GM21381 (cell line): Measurements from ENCODE around the gene PIK3R6.
A peak's percentile ranks its signal among the peaks of the same experiment; 100 is the strongest.

Source experiments
- ATAC-seq: cut with Tn5 transposase; IDR thresholded peaks from one replicate; pipeline ENCODE4 v1.9.1; 2021; ENCODE audit warnings: mild to moderate bottlenecking, moderate library complexity; ENCODE audit not compliant: unreplicated experiment

The PIK3R6 gene

GRCh38 chr17:8867361-8867981 lies at the start of gene PIK3R6:
PIK3R6 (minus strand) TSS chr17:8867674; CDS start chr17:8849794, 17,880 bp downstream.
- no peak for ATAC-seq

DNA sequence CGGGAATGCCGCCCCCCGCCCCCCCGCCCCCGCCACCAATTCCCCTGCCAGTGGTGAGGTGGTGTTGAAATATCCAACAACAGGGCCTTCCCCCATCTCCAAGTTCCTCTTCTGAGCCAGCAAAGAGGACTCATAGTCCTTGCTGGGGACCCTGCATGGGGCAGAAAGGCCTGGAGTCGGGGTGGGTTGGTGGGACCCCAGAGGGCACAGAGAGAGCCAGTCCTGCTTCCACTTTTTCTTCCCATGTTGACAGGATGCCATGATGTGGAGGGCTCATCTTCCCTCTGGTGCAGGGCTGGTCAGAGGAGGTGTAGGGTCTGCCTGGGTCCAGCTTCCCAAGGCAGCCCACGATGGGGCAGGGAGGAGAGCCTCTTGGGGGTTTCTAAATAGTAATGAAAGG lies 49.0 kb upstream of the PIK3R6 start:
- ATAC-seq = no peak

DNA sequence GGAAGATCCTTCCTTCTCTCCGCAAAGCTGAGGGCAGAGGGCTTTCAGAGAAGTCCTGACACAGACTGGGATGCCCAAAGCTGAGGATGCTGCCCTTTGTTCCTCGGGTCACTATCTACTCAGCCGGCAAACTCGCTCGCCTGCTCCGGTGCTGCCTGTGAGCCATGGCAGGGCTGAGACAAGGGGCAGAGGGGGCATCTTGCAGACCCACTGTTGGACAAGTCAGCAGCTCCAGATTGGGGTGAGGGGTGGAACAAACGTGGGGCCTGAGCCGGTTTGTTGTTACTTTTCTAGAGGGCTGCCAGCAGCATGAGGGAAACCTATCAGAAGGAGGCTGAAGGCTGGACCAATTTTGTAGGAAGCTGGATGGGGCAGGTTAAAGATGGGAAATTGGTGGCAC lies 47.1 kb upstream of the PIK3R6 start:
- ATAC-seq = no peak

DNA sequence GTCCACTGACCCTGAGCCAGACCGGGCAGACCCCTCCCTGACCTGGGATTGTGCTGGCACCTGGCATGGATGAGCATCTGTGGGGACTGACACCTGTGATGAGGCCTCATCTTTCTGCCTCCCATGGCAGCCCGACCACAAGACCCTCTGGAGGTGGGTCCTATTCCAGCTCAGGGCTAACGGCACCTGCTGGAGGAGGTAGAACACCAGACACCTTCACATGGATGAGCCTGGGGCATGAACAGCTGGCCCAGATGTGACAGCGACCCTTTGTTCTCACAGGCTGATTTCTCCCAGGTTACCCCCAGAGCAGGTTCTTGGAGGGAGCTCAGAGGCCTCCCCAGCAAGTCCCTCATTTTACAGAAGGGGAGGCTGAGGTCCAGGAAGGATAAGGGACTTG lies 46.4 kb upstream of the PIK3R6 start:
- no peak for ATAC-seq

DNA sequence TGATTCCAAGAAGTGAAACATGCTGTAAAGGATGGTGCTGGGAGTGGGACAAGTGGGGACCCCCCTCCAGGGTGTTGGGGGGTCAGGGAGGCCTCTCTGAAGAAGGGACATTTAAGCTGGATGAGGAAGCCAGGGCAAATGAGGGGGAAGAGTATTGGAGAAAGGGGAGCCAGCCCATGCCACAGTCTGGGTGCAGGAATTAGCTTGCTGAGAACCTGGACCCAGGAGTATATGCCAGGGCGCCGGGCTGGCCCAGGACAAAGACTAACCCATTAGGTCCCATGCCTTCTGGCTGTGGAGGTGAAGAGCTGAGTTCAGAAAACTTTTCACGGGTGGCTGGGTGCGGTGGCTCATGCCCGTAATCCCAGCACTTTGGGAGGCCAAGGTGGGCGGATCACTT lies 45.6 kb upstream of the PIK3R6 start:
- ATAC-seq = no peak

- ATAC-seq = no peak
These were observed 44.9 kb upstream of the PIK3R6 start for GRCh38 chr17:8912084-8912981.

- ATAC-seq = no peak
These were observed 43.6 kb upstream of the PIK3R6 start for GRCh38 chr17:8910969-8911604.

GRCh38 chr17:8909586-8910270 lies 42.3 kb upstream of the PIK3R6 start:
- no peak for ATAC-seq

DNA sequence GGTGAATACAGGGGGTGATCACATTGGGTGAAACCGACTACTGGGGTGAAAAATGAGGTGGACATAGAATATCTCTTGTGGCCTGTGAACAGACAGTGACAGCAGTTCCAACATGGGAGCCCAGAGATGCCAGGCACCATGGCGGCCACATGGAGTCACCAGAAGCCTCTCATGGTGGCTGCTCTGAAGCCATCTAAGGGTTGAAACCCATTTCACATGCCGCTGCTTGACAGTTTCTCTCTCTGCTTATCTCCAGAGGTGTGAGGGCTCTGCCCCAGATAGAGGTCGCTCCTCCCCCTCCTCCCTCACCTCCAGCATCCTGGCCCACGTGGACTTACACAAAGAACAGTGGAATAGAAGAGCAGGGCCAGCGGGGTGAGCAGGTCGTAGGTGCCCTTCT lies 37.9 kb upstream of the PIK3R6 start:
- no peak for ATAC-seq

GRCh38 chr17:8904686-8905085 lies 37.2 kb upstream of the PIK3R6 start:
- ATAC-seq = no peak

DNA sequence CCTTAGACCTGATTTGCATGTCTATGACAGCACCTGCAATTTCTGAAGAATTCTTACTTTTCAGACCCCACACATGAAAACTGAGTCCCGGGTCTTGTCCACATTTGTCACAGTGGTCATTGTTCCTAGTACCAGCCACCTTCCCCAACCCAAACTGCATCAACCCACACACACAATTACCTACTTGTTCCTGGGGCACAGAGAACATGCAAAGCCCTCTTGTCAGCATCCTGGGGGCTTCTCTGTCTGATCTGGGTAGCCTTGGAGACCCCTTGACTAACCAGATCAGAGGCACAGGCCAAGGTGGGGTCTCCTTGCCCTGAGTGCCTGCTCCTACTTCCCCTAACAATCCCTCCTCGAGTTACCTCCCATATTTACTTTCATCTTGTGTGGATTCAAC lies 36.7 kb upstream of the PIK3R6 start:
- no peak for ATAC-seq

GRCh38 chr17:8900626-8901585 lies 33.4 kb upstream of the PIK3R6 start:
- peak; percentile 41 for ATAC-seq

- ATAC-seq = no peak
These were observed 32.7 kb upstream of the PIK3R6 start for GRCh38 chr17:8900207-8900606.

- no peak for ATAC-seq
These were observed 31.2 kb upstream of the PIK3R6 start for GRCh38 chr17:8898636-8899035.

DNA sequence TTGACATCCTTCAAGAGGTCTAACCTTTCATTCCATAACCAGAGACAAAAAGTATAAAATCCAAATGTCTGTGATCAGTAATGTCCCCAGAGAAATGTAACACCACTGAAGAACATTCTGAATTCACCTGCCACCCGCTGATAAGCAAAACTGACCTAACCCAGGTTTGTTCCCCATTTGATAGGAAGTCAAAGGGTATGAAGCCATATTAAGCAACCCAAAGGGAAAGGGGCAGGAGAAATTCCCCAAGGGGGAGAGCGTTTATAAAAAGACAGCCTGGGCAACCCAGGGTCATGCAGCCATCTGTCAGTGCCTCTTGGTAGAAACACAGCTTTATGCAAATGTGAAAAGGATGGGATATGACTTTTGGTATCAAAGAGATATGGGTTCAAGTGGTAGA lies 30.7 kb upstream of the PIK3R6 start:
- ATAC-seq = no peak

DNA sequence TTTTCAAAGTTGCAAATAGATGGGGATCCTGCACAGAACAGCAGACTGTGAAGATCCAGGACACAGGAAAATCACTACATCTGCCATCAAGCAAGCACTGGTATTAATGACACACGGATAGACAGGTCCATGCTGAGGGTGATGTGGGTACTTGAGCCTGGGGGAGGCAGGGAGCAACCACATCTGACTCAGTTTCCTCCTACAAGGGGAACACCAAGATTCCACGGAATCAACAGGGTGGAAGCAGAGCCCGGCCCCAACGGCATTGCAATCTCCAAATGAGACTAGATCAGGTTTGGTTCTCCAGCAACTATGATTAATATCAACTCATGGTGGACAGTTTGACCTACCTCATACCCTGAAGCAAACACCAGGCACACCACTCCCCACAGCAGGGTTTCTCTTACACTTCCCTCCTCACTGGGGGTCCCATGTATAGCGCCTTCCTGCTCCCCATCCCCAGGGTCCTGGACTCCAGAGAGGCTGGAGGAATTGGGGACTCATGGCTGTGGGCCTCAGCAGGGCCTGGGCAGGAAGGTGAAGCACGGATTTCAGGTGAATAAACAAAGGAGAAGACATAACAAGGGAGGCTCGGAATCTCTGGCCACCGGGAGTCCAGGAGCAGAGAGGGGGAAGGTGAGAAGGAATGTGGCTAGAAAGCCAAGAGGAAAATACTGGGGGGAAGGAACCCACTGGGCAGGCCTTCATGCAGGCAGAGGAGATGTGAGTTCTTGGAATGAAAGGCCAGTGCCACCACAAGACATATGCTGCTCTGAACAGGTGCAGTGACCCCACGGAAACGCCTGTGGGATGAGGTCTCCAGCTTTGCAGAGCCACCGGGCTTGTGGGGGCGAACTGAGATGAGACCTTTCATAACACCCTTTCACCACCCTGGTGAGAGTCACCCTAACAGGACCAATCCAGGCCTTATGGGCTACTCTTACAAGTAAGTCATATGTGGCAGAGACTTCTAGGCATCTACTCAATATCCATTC lies 29.5 kb upstream of the PIK3R6 start:
- ATAC-seq = no peak

GRCh38 chr17:8896087-8896486 lies 28.6 kb upstream of the PIK3R6 start:
- no peak for ATAC-seq

DNA sequence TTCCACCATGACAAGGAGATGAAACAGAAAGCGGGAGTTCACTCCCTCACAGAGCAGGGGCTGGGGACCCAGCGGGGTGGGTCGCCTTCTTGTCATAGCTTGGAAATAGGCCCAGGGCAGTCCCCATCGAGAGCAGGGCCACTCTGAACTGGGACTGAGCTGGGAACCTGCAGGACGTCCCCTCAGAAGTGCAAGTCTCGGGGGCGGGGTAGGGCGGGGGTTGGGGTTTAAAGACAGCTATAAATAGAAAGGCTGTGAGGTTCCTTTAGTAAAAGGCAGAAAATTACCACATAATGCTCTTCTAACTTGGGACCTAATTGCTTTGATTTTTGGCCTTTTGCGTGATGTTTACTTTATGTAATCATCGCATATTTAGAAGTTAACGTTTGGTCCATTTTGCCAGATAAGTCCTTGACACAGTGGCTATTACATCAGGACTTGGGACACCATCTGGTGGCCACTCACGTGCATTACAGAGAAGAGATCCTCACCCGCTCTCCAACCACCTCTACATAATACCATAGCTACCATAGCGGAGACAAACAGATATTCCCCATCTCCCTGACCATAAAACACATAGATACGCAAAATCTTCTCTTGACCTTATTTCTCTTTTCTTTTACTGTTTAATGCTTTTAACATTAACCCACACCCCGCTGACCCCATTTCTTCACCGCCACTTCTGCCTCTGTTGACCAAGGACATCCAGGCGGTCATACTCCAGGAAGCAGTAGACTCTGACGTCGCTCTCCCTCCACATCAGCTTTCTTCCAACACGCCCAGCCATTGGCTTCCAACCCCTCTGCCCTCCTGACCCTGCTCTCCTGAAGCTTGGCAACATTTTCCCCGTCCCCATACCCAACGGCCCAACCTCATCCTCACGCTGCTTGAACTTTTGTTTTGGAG lies 27.5 kb upstream of the PIK3R6 start:
- no peak for ATAC-seq
